ENCODE data around the gene TYMP. TPM values are rescaled to one million over a fixed set of nuclear protein-coding genes. Genes with fewer than 3 reads are reported as not detected.

Gene TYMP
- total and polyA plus RNA-seq, 8 donors = 5.8 to 68.6 (median 23.5) TPM

DNA sequence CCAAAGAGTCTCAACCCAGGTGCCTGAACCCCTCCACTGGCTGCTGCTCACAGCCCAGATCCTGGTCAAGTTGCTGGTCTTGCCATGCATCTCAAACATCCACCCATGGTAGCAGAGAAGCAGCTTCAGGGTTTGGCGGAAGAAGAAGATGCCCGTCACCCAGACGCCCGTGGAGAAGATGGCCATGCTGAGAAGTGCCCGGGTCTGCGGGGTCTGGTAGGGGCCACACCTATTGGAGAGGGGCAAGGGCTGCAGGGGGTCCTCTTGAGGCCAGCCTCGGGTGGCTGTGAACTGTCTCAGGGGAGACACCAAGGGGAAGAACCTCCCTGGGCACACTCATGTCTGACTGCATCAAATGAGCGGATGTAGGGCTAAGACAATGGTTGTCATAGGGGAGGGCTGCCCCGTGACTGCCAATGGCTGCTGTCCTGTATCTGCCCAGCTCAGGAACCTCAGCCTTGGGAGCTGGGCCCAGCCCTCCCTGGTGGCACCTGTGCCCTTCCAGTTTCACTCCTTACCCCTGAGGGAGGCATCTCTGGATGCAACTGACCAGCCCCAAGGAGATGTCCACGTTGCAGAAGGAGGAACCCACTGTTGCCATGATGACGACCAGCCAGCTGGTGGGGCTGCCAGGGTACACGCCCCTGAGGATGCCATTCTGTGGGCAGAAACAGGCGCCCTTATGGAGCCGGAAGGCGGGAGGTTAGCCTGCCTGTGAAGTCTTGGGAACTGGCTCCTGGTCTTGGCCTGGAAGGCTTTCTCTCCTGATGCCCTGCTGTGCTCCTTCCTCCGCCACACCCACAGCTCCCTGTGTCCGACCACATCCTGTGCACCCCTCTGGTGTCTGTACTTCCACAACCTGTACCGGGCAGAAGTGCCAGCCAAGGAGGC is 47.2 kb upstream of the TYMP start:
- H3K4me3 ChIP-seq = no peak overlapping the region
- WGBS, 2 donors = 89 to 90% methylated on average over 17 to 18 of the region's 18 CpGs
- DNase-seq = no peak
- ATAC-seq = no peak
- intact Hi-C loops (cut with DNase I) = no loop called here
- TF ChIP-seq, protein P1, sequence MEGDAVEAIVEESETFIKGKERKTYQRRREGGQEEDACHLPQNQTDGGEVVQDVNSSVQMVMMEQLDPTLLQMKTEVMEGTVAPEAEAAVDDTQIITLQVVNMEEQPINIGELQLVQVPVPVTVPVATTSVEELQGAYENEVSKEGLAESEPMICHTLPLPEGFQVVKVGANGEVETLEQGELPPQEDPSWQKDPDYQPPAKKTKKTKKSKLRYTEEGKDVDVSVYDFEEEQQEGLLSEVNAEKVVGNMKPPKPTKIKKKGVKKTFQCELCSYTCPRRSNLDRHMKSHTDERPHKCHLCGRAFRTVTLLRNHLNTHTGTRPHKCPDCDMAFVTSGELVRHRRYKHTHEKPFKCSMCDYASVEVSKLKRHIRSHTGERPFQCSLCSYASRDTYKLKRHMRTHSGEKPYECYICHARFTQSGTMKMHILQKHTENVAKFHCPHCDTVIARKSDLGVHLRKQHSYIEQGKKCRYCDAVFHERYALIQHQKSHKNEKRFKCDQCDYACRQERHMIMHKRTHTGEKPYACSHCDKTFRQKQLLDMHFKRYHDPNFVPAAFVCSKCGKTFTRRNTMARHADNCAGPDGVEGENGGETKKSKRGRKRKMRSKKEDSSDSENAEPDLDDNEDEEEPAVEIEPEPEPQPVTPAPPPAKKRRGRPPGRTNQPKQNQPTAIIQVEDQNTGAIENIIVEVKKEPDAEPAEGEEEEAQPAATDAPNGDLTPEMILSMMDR (IDR thresholded peaks at IDR 0.05) = no peak
- H3K9me3 ChIP-seq = no peaks in the 10 kb centered on the region
- FAIRE-seq = no peak
- H3K27me3 ChIP-seq = no peaks in the 10 kb centered on the region
- H3K27ac ChIP-seq = no peak overlapping the region
- H3K4me1 ChIP-seq = peaks cover 0 to 4% (median 0%) of the 10 kb centered on the region in 3 donors
- H3K36me3 ChIP-seq = peaks cover 0 to under 1% (median 0%) of the 10 kb centered on the region in 3 donors

GRCh38 chr22:50576070-50576469 is 46.3 kb upstream of the TYMP start:
- 49 to 59% methylated on average over 5 of the region's 5 CpGs for WGBS, 2 donors
- FAIRE-seq = no peak
- intact Hi-C loops (cut with DNase I) = no loop called here
- no peaks in the 10 kb centered on the region for H3K4me1 ChIP-seq
- no peak overlapping the region for H3K4me3 ChIP-seq
- ATAC-seq = peak in 1 of 4 donors; percentile 65
- no peak overlapping the region for H3K27ac ChIP-seq
- no peaks in the 10 kb centered on the region for H3K9me3 ChIP-seq
- peaks cover 0 to 10% (median 0%) of the 10 kb centered on the region in 3 donors for H3K36me3 ChIP-seq
- no peaks in the 10 kb centered on the region for H3K27me3 ChIP-seq
- DNase-seq = no peak
- TF ChIP-seq, protein P1 (IDR thresholded peaks at IDR 0.05) = no peak

DNA sequence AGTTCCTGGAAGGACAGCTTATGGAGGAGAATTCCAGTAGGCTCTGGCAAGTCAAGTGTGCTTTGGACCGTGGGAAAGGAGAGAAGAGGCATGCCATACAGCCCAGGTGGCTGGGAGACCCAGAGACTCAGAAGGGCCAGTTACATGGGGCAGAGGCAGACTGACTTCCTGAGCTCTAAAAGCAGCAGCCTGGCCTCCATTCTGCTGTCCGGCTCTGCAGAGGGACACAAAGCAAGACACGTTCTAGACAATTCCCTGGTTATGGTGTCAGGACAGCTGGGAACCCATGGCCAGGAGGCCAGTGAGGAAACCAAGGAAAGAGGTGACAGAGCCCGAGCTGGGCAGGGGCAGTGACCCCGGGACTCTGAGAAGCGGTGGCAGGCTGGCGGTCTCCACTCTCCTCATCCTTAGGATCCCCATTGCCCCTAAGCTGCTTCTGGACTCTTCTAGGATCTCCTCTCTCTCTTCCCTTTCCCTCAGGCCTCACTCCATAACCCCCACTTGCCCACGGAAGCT is 45.7 kb upstream of the TYMP start:
- intact Hi-C loops (cut with DNase I) = no loop called here
- no peak for FAIRE-seq
- no peaks in the 10 kb centered on the region for H3K27me3 ChIP-seq
- no peaks in the 10 kb centered on the region for H3K9me3 ChIP-seq
- WGBS, 2 donors = 72 to 80% methylated on average over 8 of the region's 8 CpGs
- TF ChIP-seq, protein P1 (IDR thresholded peaks at IDR 0.05) = no peak
- ATAC-seq = no peak
- peaks cover 0 to 16% (median 0%) of the 10 kb centered on the region in 3 donors for H3K36me3 ChIP-seq
- no peak for DNase-seq
- no peak overlapping the region for H3K4me3 ChIP-seq
- H3K27ac ChIP-seq = no peak overlapping the region
- H3K4me1 ChIP-seq = no peaks in the 10 kb centered on the region

DNA sequence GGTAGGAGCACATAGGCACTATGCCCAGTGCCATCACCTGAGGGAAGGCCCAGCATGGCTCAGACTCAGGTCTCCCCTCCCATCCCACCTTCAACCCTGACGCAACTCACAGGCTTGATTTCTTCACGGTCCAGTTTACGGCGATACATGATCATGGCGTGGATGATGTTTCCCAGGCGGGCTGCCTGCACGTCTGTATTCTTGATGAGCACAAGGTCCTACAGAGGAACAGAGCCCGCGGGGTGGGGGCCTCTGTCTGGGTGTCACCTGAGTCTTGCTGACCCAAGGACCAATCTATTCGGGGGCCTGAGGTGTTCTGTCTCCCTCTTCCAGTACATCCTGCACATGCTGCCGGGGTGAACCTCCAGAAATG is 44.6 kb upstream of the TYMP start:
- 93 to 94% methylated on average over 11 of the region's 11 CpGs for WGBS, 2 donors
- Histone ChIP-seq H3K27me3 (no peaks in the 10 kb centered on the region), H3K4me1 (peaks cover 0 to 5% (median 0%) of the 10 kb centered on the region in 3 donors), H3K4me3 (no peak overlapping the region), H3K9me3 (no peaks in the 10 kb centered on the region), H3K36me3 (peaks cover 0 to 16% (median 0%) of the 10 kb centered on the region in 3 donors), H3K27ac (no peak overlapping the region)
- no peak for ATAC-seq
- TF ChIP-seq, protein P1 (IDR thresholded peaks at IDR 0.05) = no peak
- intact Hi-C loops (cut with DNase I) = no loop called here
- DNase-seq = no peak
- FAIRE-seq = no peak

All from pancreas (tissue), 10 donors.